Measurements from ENCODE around the gene PLD1.
"Not testable (repeated sequence)": the region's sequence is repeated elsewhere in the genome, so short reads cannot be mapped to it uniquely, and the experiment has no call there.

PLD1 gene

GRCh38 chr3:171770689-171771620 is 39.3 kb downstream of the PLD1 start:
- peak; percentile 77 for DNase-seq

- DNase-seq = no peak
These were observed 40.8 kb downstream of the PLD1 start for GRCh38 chr3:171769461-171769860.

- DNase-seq = no peak
These were observed 41.3 kb downstream of the PLD1 start for GRCh38 chr3:171768986-171769385.

GRCh38 chr3:171768281-171768900 is 41.9 kb downstream of the PLD1 start:
- no peak for DNase-seq

GRCh38 chr3:171765511-171765887 is 44.8 kb downstream of the PLD1 start:
- no peak for DNase-seq

GRCh38 chr3:171763392-171763791 is 46.9 kb downstream of the PLD1 start:
- DNase-seq = no peak

- no peak for DNase-seq
These were observed 49.8 kb downstream of the PLD1 start for GRCh38 chr3:171760477-171760876.

- no peak for DNase-seq
These were observed 52.2 kb downstream of the PLD1 start for GRCh38 chr3:171758109-171758508.

GRCh38 chr3:171757361-171758034 is 52.8 kb downstream of the PLD1 start:
- DNase-seq = no peak

GRCh38 chr3:171755656-171756055 is 54.6 kb downstream of the PLD1 start:
- no peak for DNase-seq

- DNase-seq = peak; percentile 40
These were observed 55.2 kb downstream of the PLD1 start for GRCh38 chr3:171755015-171755589.

- DNase-seq = no peak
These were observed 56.4 kb downstream of the PLD1 start for GRCh38 chr3:171753665-171754408.

GRCh38 chr3:171753025-171753472 is 57.2 kb downstream of the PLD1 start:
- peak; percentile 59 for DNase-seq

GRCh38 chr3:171752329-171752728 is 58.0 kb downstream of the PLD1 start:
- no peak for DNase-seq

GRCh38 chr3:171749124-171749523 is 61.2 kb downstream of the PLD1 start:
- DNase-seq = peak; percentile 32

- DNase-seq = peak; percentile 27
These were observed 62.0 kb downstream of the PLD1 start for GRCh38 chr3:171748064-171748924.

GRCh38 chr3:171747223-171747920 is 62.9 kb downstream of the PLD1 start:
- no peak for DNase-seq

- not testable (repeated sequence) for DNase-seq
These were observed 63.7 kb downstream of the PLD1 start for GRCh38 chr3:171746320-171747222.

GRCh38 chr3:171745577-171746319 is 64.5 kb downstream of the PLD1 start:
- DNase-seq = no peak
